Smooth muscle cell (in vitro differentiated cells): Measurements from ENCODE around the gene C1orf21. TPM values are rescaled to one million over a fixed set of nuclear protein-coding genes. Genes with fewer than 3 reads are reported as not detected.

Experiments
- DNase-seq: peaks from one replicate; lab custom pipeline; 2025; ENCODE audit not compliant: unreplicated experiment; lab: John Stamatoyannopoulos, UW
- H2AFZ ChIP-seq: fragments of 200-600 bp; sonication (generic); 2 replicates; pipeline ENCODE4 v1.6.0; 2016; ENCODE audit warnings: antibody characterized with exemption, low read depth, mild to moderate bottlenecking
- H3F3A ChIP-seq: fragments of 200-600 bp; sonication (generic); 2 replicates; pipeline ENCODE4 v1.6.0; 2017; ENCODE audit warnings: antibody characterized with exemption, low read depth
- H3K27ac ChIP-seq: fragments of 200-600 bp; sonication (generic); 2 replicates; pipeline ENCODE4 v1.5.1; 2016; ENCODE audit warnings: low read depth, mild to moderate bottlenecking
- H3K27me3 ChIP-seq: fragments of 200-600 bp; sonication (generic); 2 replicates; pipeline ENCODE4 v1.6.1; 2016; ENCODE audit warnings: low read depth, mild to moderate bottlenecking
- H3K36me3 ChIP-seq: fragments of 200-600 bp; sonication (generic); 2 replicates; pipeline ENCODE4 v1.5.1; 2016; ENCODE audit warnings: low read depth
- H3K4me1 ChIP-seq: fragments of 200-600 bp; sonication (generic); 2 replicates; pipeline ENCODE4 v1.5.1; 2016; ENCODE audit warnings: low read depth
- H3K4me2 ChIP-seq: fragments of 200-600 bp; sonication (generic); 2 replicates; pipeline ENCODE4 v1.6.0; 2016; ENCODE audit warnings: mild to moderate bottlenecking
- H3K4me3 ChIP-seq: fragments of 200-600 bp; sonication (generic); 2 replicates; pipeline ENCODE4 v1.5.1; 2016; ENCODE audit warnings: mild to moderate bottlenecking
- H3K79me2 ChIP-seq: fragments of 200-600 bp; sonication (generic); 2 replicates; pipeline ENCODE4 v1.6.0; 2016; ENCODE audit warnings: low read depth, mild to moderate bottlenecking
- H3K9ac ChIP-seq: fragments of 200-600 bp; sonication (generic); 2 replicates; pipeline ENCODE4 v1.6.0; 2016; ENCODE audit warnings: low read depth
- H3K9me3 ChIP-seq: fragments of 200-600 bp; sonication (generic); replicated peaks from 2 replicates; pipeline ENCODE4 v1.5.1; 2016; ENCODE audit warnings: low read depth
- H4K20me1 ChIP-seq: fragments of 200-600 bp; sonication (generic); 2 replicates; pipeline ENCODE4 v1.6.0; 2016; ENCODE audit warnings: low read depth
- WGBS: methylation state at CpG from one replicate; pipeline ENCODE4 v1.1.7; 2016; ENCODE audit warnings: low lambda C conversion rate; 5-methylcytosine and 5-hydroxymethylcytosine counted together
- polyA plus RNA-seq: library from polyadenylated mRNA; unstranded; fragments of >200 nt; fragmentation: Nextera tagmentation; extraction: Ambion mirVana; gene quantifications from 2 replicates; pipeline ENCODE4 v1.2.1, GENCODE V29; 2016
- total RNA-seq: library from RNA; depleted of rRNA; stranded (reverse); fragments of >200 nt; gene quantifications from 2 replicates; pipeline ENCODE4 v1.2.3, GENCODE V29; 2014
- TF ChIP-seq, protein P1 (sequence below): fragments of 200-600 bp; sonication (generic); IDR thresholded peaks from 2 replicates; pipeline ENCODE4 v1.5.1; 2017; ENCODE audit warnings: borderline replicate concordance, mild to moderate bottlenecking, antibody characterized with exemption; ENCODE audit not compliant: insufficient read depth, poor library complexity, severe bottlenecking

The C1orf21 gene
- total and polyA plus RNA-seq, 2 experiments from 2014 or later, result 24.2 to 39.4 TPM

DNA sequence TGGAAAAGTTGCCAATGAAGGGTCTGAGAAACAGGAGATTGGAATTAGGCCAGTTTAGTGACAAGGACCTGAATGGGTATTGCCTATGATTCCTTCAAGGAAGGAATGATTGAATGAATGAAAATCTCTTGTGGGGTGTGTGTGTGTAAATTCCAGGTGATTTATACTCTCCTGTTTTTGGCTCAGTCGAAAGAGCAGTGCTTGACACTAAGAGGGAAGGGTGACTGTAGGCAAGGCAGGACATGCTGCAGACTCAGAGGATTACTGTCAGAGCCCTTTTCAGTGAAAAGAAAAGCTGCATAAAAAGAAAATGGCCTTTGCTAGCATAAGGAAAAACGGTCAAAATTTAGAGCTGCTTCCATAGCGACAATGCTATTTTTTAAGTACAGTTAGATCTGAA is 30.1 kb downstream of the C1orf21 start:
- Histone ChIP-seq H3K4me3 (no peak overlapping the region), H3K27me3 (no peaks in the 10 kb centered on the region), H3K27ac (peak overlapping the region; percentile 50), H3K9ac (no peak overlapping the region), H3F3A (no peaks in the 10 kb centered on the region), H3K4me2 (peak overlapping the region; percentile 8), H4K20me1 (no peaks in the 10 kb centered on the region), H3K9me3 (no peaks in the 10 kb centered on the region), H3K79me2 (peaks cover 58% of the 10 kb centered on the region), H3K36me3 (no peaks in the 10 kb centered on the region), H2AFZ (no peak overlapping the region), H3K4me1 (peaks cover 20% of the 10 kb centered on the region)
- 41% methylated on average over 3 of the region's 3 CpGs for WGBS
- TF ChIP-seq, protein P1, sequence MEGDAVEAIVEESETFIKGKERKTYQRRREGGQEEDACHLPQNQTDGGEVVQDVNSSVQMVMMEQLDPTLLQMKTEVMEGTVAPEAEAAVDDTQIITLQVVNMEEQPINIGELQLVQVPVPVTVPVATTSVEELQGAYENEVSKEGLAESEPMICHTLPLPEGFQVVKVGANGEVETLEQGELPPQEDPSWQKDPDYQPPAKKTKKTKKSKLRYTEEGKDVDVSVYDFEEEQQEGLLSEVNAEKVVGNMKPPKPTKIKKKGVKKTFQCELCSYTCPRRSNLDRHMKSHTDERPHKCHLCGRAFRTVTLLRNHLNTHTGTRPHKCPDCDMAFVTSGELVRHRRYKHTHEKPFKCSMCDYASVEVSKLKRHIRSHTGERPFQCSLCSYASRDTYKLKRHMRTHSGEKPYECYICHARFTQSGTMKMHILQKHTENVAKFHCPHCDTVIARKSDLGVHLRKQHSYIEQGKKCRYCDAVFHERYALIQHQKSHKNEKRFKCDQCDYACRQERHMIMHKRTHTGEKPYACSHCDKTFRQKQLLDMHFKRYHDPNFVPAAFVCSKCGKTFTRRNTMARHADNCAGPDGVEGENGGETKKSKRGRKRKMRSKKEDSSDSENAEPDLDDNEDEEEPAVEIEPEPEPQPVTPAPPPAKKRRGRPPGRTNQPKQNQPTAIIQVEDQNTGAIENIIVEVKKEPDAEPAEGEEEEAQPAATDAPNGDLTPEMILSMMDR, result no peak
- no peak for DNase-seq

- Histone ChIP-seq H4K20me1 (no peaks in the 10 kb centered on the region), H3K9ac (no peak overlapping the region), H3K9me3 (no peaks in the 10 kb centered on the region), H3K4me3 (no peak overlapping the region), H2AFZ (no peak overlapping the region), H3K79me2 (peaks cover 57% of the 10 kb centered on the region), H3F3A (no peaks in the 10 kb centered on the region), H3K36me3 (no peaks in the 10 kb centered on the region), H3K4me2 (no peak overlapping the region), H3K4me1 (peaks cover 20% of the 10 kb centered on the region), H3K27me3 (no peaks in the 10 kb centered on the region), H3K27ac (peak overlapping the region; percentile 50)
- DNase-seq, result no peak
- TF ChIP-seq, protein P1, result no peak
- 86% methylated on average over 1 of the region's 1 CpG for WGBS
These were observed 31.1 kb downstream of the C1orf21 start for GRCh38 chr1:184417916-184418315.

GRCh38 chr1:184418652-184419349 is 32.0 kb downstream of the C1orf21 start:
- Histone ChIP-seq H3K4me2 (no peak overlapping the region), H3K4me3 (no peak overlapping the region), H3K4me1 (peaks cover 20% of the 10 kb centered on the region), H3K79me2 (peaks cover 52% of the 10 kb centered on the region), H3K27me3 (no peaks in the 10 kb centered on the region), H3K27ac (peak overlapping the region; percentile 62), H3K9ac (no peak overlapping the region), H2AFZ (no peak overlapping the region), H3K9me3 (no peaks in the 10 kb centered on the region), H3K36me3 (no peaks in the 10 kb centered on the region), H4K20me1 (no peaks in the 10 kb centered on the region), H3F3A (peaks cover 1% of the 10 kb centered on the region)
- no peak for DNase-seq
- TF ChIP-seq, protein P1, result no peak
- 75% methylated on average over 4 of the region's 4 CpGs for WGBS
